H1 (cell line): ENCODE results near the gene ZDHHC11. TPM values are rescaled to one million over a fixed set of nuclear protein-coding genes. Genes with fewer than 3 reads are reported as not detected.

Experiments
- CTCF ChIA-PET: fragments of 300-600 bp; sonication (Branson Sonifier 250); formaldehyde crosslinking; loops from one replicate; lab custom pipeline; 2021; ENCODE audit not compliant: partially characterized antibody; lab: Charles Lee
- POLR2A ChIA-PET: fragments of 300-600 bp; sonication (Branson Sonifier 250); formaldehyde crosslinking; loops from one replicate; lab custom pipeline; 2021; ENCODE audit warnings: inconsistent platforms; ENCODE audit not compliant: partially characterized antibody; lab: Charles Lee
- DNase-seq, 2 experiments: peaks; one replicate each; pipeline versions ENCODE4 v3.0.0 to v3.0.0-alpha.2; 2010 to 2022; ENCODE audit warnings: low spot score in 2 of 2, low read depth in 1 of 2, mixed read lengths in 1 of 2
- FAIRE-seq: peaks from 2 replicates; lab custom pipeline; 2011; peaks lifted over from hg19 to GRCh38; lab: Jason Lieb, UNC
- H2AFZ ChIP-seq: 2 replicates; pipeline ENCODE4 v1.8.1; 2012; ENCODE audit warnings: low read length, inconsistent platforms
- H2AK5ac ChIP-seq: 2 replicates; pipeline ENCODE4 v1.6.1; 2013; ENCODE audit warnings: low read depth, low read length
- H2BK120ac ChIP-seq: replicated peaks from 2 replicates; pipeline ENCODE3; 2013; ENCODE audit warnings: low read depth, low read length, inconsistent platforms
- H2BK12ac ChIP-seq: 2 replicates; pipeline ENCODE4 v1.6.1; 2013; ENCODE audit warnings: low read depth, low read length
- H2BK15ac ChIP-seq: 2 replicates; pipeline ENCODE4 v1.6.1; 2013; ENCODE audit warnings: low read length
- H2BK20ac ChIP-seq: 2 replicates; pipeline ENCODE4 v1.6.1; 2013; ENCODE audit warnings: low read length
- H2BK5ac ChIP-seq: 2 replicates; pipeline ENCODE4 v1.6.1; 2013; ENCODE audit warnings: low read depth, low read length
- H3K14ac ChIP-seq: 2 replicates; pipeline ENCODE4 v1.6.1; 2013; ENCODE audit warnings: inconsistent platforms; ENCODE audit not compliant: insufficient read length
- H3K18ac ChIP-seq: 2 replicates; pipeline ENCODE4 v1.6.1; 2013; ENCODE audit warnings: low read length; ENCODE audit errors: extremely low read depth
- H3K23ac ChIP-seq: 2 replicates; pipeline ENCODE4 v1.6.1; 2013; ENCODE audit warnings: inconsistent platforms; ENCODE audit not compliant: insufficient read length
- H3K23me2 ChIP-seq: 2 replicates; pipeline ENCODE4 v1.6.1; 2013; ENCODE audit warnings: low read depth, low read length
- H3K27ac ChIP-seq: 2 replicates; pipeline ENCODE4 v1.6.1; 2011; ENCODE audit warnings: low read depth, low read length, inconsistent platforms
- H3K27me3 ChIP-seq, 4 experiments: replicated peaks in 1 of 4; 1 replicate in 1 of 4; 2 replicates in 3 of 4; pipeline versions ENCODE4 v1.6.1 to v1.8.1; 2011 to 2013; ENCODE audit warnings: low read length in 3 of 4, mild to moderate bottlenecking in 3 of 4, inconsistent platforms in 2 of 4, mixed read lengths in 2 of 4, moderate library complexity in 1 of 4; ENCODE audit not compliant: control insufficient read depth in 3 of 4, insufficient read depth in 3 of 4; ENCODE audit errors: extremely low read depth in 1 of 4
- H3K36me3 ChIP-seq, 4 experiments: 2 replicates each; pipeline versions ENCODE4 v1.6.1 to v1.8.1; 2011 to 2013; ENCODE audit warnings: mild to moderate bottlenecking in 4 of 4, low read length in 3 of 4, moderate library complexity in 2 of 4, control low read depth in 1 of 4, inconsistent platforms in 1 of 4; ENCODE audit not compliant: insufficient read depth in 4 of 4, control insufficient read depth in 2 of 4
- H3K4ac ChIP-seq: replicated peaks from 2 replicates; pipeline ENCODE3; 2013; ENCODE audit warnings: low read length, low read depth, mixed read lengths, inconsistent platforms; ENCODE audit not compliant: insufficient read length
- H3K4me1 ChIP-seq, 4 experiments: replicated peaks in 1 of 4; 1 replicate in 1 of 4; 2 replicates in 3 of 4; pipeline versions ENCODE4 v1.6.1 to v1.8.1; 2011 to 2013; ENCODE audit warnings: low read length in 3 of 4, inconsistent platforms in 2 of 4, mixed read lengths in 1 of 4; ENCODE audit not compliant: insufficient read depth in 4 of 4, control insufficient read depth in 3 of 4
- H3K4me2 ChIP-seq, 2 experiments: 2 replicates each; pipeline versions ENCODE4 v1.6.1 to v1.8.1; 2011 to 2013; ENCODE audit warnings: low read depth in 2 of 2, low read length in 2 of 2, control low read depth in 1 of 2, inconsistent platforms in 1 of 2, mild to moderate bottlenecking in 1 of 2; ENCODE audit not compliant: insufficient read depth in 1 of 2
- H3K4me3 ChIP-seq, 4 experiments: fragments of 200-600, 300-600 bp in 1 of 4; sonication (generic), shearing (Covaris generic), sonication (Bioruptor Twin) in 1 of 4; 2 replicates each; pipeline versions ENCODE4 v1.5.1 to v1.8.1; 2011 to 2016; ENCODE audit warnings: low read length in 4 of 4, low read depth in 3 of 4, control low read depth in 2 of 4, inconsistent platforms in 2 of 4, mild to moderate bottlenecking in 2 of 4, mixed read lengths in 1 of 4, moderate library complexity in 1 of 4; ENCODE audit not compliant: insufficient read depth in 2 of 4; ENCODE audit errors: extremely low read depth in 1 of 4
- H3K56ac ChIP-seq: replicated peaks from 2 replicates; pipeline ENCODE3; 2013; ENCODE audit warnings: low read depth, mild to moderate bottlenecking, mixed read lengths, low read length, inconsistent platforms; ENCODE audit not compliant: insufficient read length
- H3K79me1 ChIP-seq: 2 replicates; pipeline ENCODE4 v1.6.1; 2013; ENCODE audit warnings: low read depth, low read length, control low read depth
- H3K79me2 ChIP-seq, 2 experiments: 2 replicates each; pipeline versions ENCODE4 v1.6.1 to v1.8.1; 2012 to 2013; ENCODE audit warnings: low read length in 2 of 2, mild to moderate bottlenecking in 2 of 2, inconsistent platforms in 1 of 2; ENCODE audit not compliant: insufficient read depth in 2 of 2, control insufficient read depth in 1 of 2
- H3K9ac ChIP-seq, 4 experiments: replicated peaks in 1 of 4; 1 replicate in 1 of 4; 2 replicates in 3 of 4; pipeline versions ENCODE4 v1.6.1 to v1.8.1; 2011 to 2013; ENCODE audit warnings: low read depth in 3 of 4, low read length in 3 of 4, control low read depth in 2 of 4, mild to moderate bottlenecking in 2 of 4, moderate library complexity in 2 of 4, inconsistent platforms in 1 of 4; ENCODE audit errors: extremely low read depth in 1 of 4
- H3K9me3 ChIP-seq, 2 experiments: 2 replicates each; pipeline versions ENCODE4 v1.6.1 to v1.8.1; 2012 to 2013; ENCODE audit warnings: mild to moderate bottlenecking in 2 of 2, moderate library complexity in 2 of 2, control low read depth in 1 of 2, inconsistent platforms in 1 of 2, low read depth in 1 of 2, low read length in 1 of 2, mixed read lengths in 1 of 2; ENCODE audit not compliant: insufficient read depth in 2 of 2
- H4K20me1 ChIP-seq, 2 experiments: replicated peaks in 1 of 2; 2 replicates each; pipeline versions ENCODE3 to v1.8.1; 2011 to 2013; ENCODE audit warnings: inconsistent platforms in 2 of 2, low read length in 2 of 2, mild to moderate bottlenecking in 1 of 2; ENCODE audit not compliant: insufficient read depth in 2 of 2, control insufficient read depth in 1 of 2
- H4K5ac ChIP-seq: 2 replicates; pipeline ENCODE4 v1.6.1; 2013; ENCODE audit warnings: low read length, low read depth, mixed read lengths, inconsistent platforms; ENCODE audit not compliant: insufficient read length
- H4K8ac ChIP-seq: 2 replicates; pipeline ENCODE4 v1.8.0; 2013; ENCODE audit warnings: mild to moderate bottlenecking, moderate library complexity, low read length, inconsistent platforms; ENCODE audit not compliant: insufficient read depth; ENCODE audit errors: extremely low read depth
- H4K91ac ChIP-seq: replicated peaks from 2 replicates; pipeline ENCODE3; 2013; ENCODE audit warnings: low read length, mixed read lengths, inconsistent platforms; ENCODE audit not compliant: insufficient read length
- ASH2L ChIP-seq: fragments of 200-600, 300-600 bp; sonication (generic); IDR thresholded peaks from one replicate; pipeline ENCODE4 v1.7.1; 2017; ENCODE audit warnings: low read length
- BACH1 ChIP-seq: IDR thresholded peaks from 2 replicates; pipeline ENCODE4 v1.6.1; 2012; ENCODE audit warnings: low read length, improper control_type of control experiment
- BRCA1 ChIP-seq: IDR thresholded peaks from 2 replicates; pipeline ENCODE4 v1.6.1; 2012; ENCODE audit warnings: low read depth, low read length, improper control_type of control experiment
- CEBPB ChIP-seq: IDR thresholded peaks from 2 replicates; pipeline ENCODE4 v1.6.1; 2012; ENCODE audit warnings: low read depth, low read length
- CHD1 ChIP-seq: IDR thresholded peaks from 2 replicates; pipeline ENCODE4 v1.6.1; 2012; ENCODE audit warnings: low read depth, low read length, improper control_type of control experiment
- FOSL1 ChIP-seq: IDR thresholded peaks from 2 replicates; pipeline ENCODE4 v1.6.1; 2011; ENCODE audit warnings: mild to moderate bottlenecking, low read depth, low read length, moderate library complexity; ENCODE audit not compliant: insufficient read depth
- JUN ChIP-seq: IDR thresholded peaks from 2 replicates; pipeline ENCODE4 v1.6.1; 2011; ENCODE audit warnings: low read depth, mild to moderate bottlenecking, improper control_type of control experiment, low read length
- KDM1A ChIP-seq: fragments of 200-600, 300-600 bp; sonication (generic); IDR thresholded peaks from 2 replicates; pipeline ENCODE4 v1.7.1; 2016; ENCODE audit warnings: mild to moderate bottlenecking, low read length, borderline replicate concordance
- KDM4A ChIP-seq: IDR thresholded peaks from one replicate; pipeline ENCODE4 v1.7.1; 2012; ENCODE audit warnings: low read depth, mild to moderate bottlenecking, moderate library complexity, low read length, inconsistent platforms; ENCODE audit not compliant: severe bottlenecking
- NANOG ChIP-seq: IDR thresholded peaks from 2 replicates; pipeline ENCODE4 v1.6.1; 2011; ENCODE audit warnings: low read length, low read depth, mild to moderate bottlenecking, inconsistent platforms; ENCODE audit not compliant: insufficient read depth, poor library complexity, severe bottlenecking
- SP2 ChIP-seq: IDR thresholded peaks from 2 replicates; pipeline ENCODE4 v1.6.1; 2012; ENCODE audit warnings: mild to moderate bottlenecking, low read length, inconsistent platforms
- SRF ChIP-seq: IDR thresholded peaks from 2 replicates; pipeline ENCODE4 v1.6.1; 2011; ENCODE audit warnings: mild to moderate bottlenecking, low read depth, low read length, moderate library complexity
- SUZ12 ChIP-seq: fragments of 200-600 bp; sonication (generic); IDR thresholded peaks from 2 replicates; pipeline ENCODE4 v1.6.1; 2012; ENCODE audit warnings: mild to moderate bottlenecking, inconsistent platforms, low read length, moderate library complexity, mixed read lengths
- TBP ChIP-seq: IDR thresholded peaks from 2 replicates; pipeline ENCODE4 v1.6.1; 2011; ENCODE audit warnings: low read depth, low read length, improper control_type of control experiment
- WGBS, 2 experiments: shearing (Covaris generic) in 1 of 2; methylation state at CpG; one replicate each; pipeline versions ENCODE4 v1.1.6 to v1.1.7; 2013 to 2015; ENCODE audit warnings: low lambda C conversion rate in 2 of 2, mixed read lengths in 2 of 2, inconsistent platforms in 1 of 2, low coverage in 1 of 2, missing lambda C conversion rate in 1 of 2; ENCODE audit not compliant: insufficient replicate concordance in 2 of 2, insufficient coverage in 1 of 2, insufficient read length in 1 of 2; ENCODE audit errors: extremely low coverage in 1 of 2, missing lambda C conversion rate in 1 of 2; 5-methylcytosine and 5-hydroxymethylcytosine counted together
- polyA plus RNA-seq, 7 experiments: library from polyadenylated mRNA; depleted of rRNA in 3 of 7; stranded (reverse) in 5 of 7; unstranded in 2 of 7; fragments of >200 nt in 5 of 7; fragments of 200-250 nt in 2 of 7; gene quantifications; 1 replicate in 5 of 7; 2 replicates in 1 of 7; 4 replicates in 1 of 7; pipeline versions ENCODE4 v1.2.1 to v1.2.3, GENCODE V29; 2011 to 2013; ENCODE audit warnings: missing spikeins in 2 of 7, mixed read lengths in 2 of 7
- total RNA-seq: library from RNA; stranded (reverse); fragmentation: NEBNext Ultra II Directional; extraction: Animal tissue kit (Norgen Biotek cat#: 25700); gene quantifications from 2 replicates; pipeline ENCODE4 v1.2.1, GENCODE V29; 2021

ZDHHC11 gene
- total and polyA plus RNA-seq, 2 of the 8 experiments (the other 6 are each of a cell fraction or from before 2014, with no cell fraction given) = 4.7 to 16.6 TPM

- H2BK120ac ChIP-seq = no peak overlapping the region
- no peaks in the 10 kb centered on the region; a peak in 1 of 4 replicates for H3K9me3 ChIP-seq
- peaks cover 0 to 45% of the 10 kb centered on the region in 2 experiments; a peak in 3 of 4 replicates for H3K79me2 ChIP-seq
- no peak overlapping the region for H4K91ac ChIP-seq
- DNase-seq = no peak
- no peak overlapping the region for H4K5ac ChIP-seq
- no peak overlapping the region for H3K4me3 ChIP-seq
- peaks cover 5% of the 10 kb centered on the region; the same call in 1 of the 2 replicates for H3K23me2 ChIP-seq
- WGBS, 2 experiments = 94% methylated on average over 33 of the region's 35 CpGs; no CpG with 5 or more reads in 1 of the 2 experiments
- no peak overlapping the region for H2BK12ac ChIP-seq
- no peak overlapping the region for H3K27ac ChIP-seq
- no peak overlapping the region for H3K23ac ChIP-seq
- H3K18ac ChIP-seq = no peak overlapping the region
- no peak for FAIRE-seq
- H3K4ac ChIP-seq = no peak overlapping the region
- no peak overlapping the region for H2BK20ac ChIP-seq
- H4K20me1 ChIP-seq = peaks cover 19 to 37% of the 10 kb centered on the region in 2 experiments
- CTCF ChIA-PET = no interaction called here
- no peak overlapping the region for H3K56ac ChIP-seq
- no peak overlapping the region; the same call in 1 of the 2 replicates for H4K8ac ChIP-seq
- no peak overlapping the region for H2BK15ac ChIP-seq
- H3K14ac ChIP-seq = no peak overlapping the region
- H3K27me3 ChIP-seq = no peaks in the 10 kb centered on the region; a peak in 1 of 7 replicates
- no peak overlapping the region for H3K4me2 ChIP-seq
- H3K36me3 ChIP-seq = peaks cover 28 to 73% (median 69%) of the 10 kb centered on the region in 4 experiments
- TF ChIP-seq SUZ12 (no peak), KDM4A (no peak), SP2 (no peak), BACH1 (no peak), NANOG (no peak), KDM1A (no peak), CEBPB (no peak), BRCA1 (no peak), CHD1 (no peak), FOSL1 (no peak), JUN (no peak), TBP (no peak), SRF (no peak), ASH2L (no peak)
- H3K4me1 ChIP-seq = no peaks in the 10 kb centered on the region
- no peak overlapping the region for H2AK5ac ChIP-seq
- peaks cover 21% of the 10 kb centered on the region for H3K79me1 ChIP-seq
- no peak overlapping the region for H2BK5ac ChIP-seq
- H3K9ac ChIP-seq = no peak overlapping the region
- POLR2A ChIA-PET = interaction anchor here (0.9 to 1.9 kb wide), 5 partner anchors 8 to 12 kb away, joined by 3 to 9 read pairs (median 5); partner anchors contain the start of genes BRD9 and TRIP13
- H2AFZ ChIP-seq = no peak overlapping the region
Measured at GRCh38 chr5:880816-881550, 30.2 kb upstream of the ZDHHC11 start.
